22Rv1 (cell line): Measurements from ENCODE around the gene MRGPRX2.

Experiments used
- CTCF ChIP-seq: fragments of 450-650 bp; IDR thresholded peaks from 2 replicates; pipeline ENCODE4 v1.5.1; 2017; ENCODE audit warnings: mild to moderate bottlenecking
- ZFX ChIP-seq: fragments of 450-650 bp; IDR thresholded peaks from 2 replicates; pipeline ENCODE4 v1.6.1; 2017; ENCODE audit warnings: antibody characterized with exemption, borderline replicate concordance

- TF ChIP-seq CTCF (no peak), ZFX (no peak)
These were observed 34.8 kb downstream of the MRGPRX2 start for GRCh38 chr11:19025481-19026406.
